ENCODE results near the gene PRKCD.

PRKCD gene

DNA sequence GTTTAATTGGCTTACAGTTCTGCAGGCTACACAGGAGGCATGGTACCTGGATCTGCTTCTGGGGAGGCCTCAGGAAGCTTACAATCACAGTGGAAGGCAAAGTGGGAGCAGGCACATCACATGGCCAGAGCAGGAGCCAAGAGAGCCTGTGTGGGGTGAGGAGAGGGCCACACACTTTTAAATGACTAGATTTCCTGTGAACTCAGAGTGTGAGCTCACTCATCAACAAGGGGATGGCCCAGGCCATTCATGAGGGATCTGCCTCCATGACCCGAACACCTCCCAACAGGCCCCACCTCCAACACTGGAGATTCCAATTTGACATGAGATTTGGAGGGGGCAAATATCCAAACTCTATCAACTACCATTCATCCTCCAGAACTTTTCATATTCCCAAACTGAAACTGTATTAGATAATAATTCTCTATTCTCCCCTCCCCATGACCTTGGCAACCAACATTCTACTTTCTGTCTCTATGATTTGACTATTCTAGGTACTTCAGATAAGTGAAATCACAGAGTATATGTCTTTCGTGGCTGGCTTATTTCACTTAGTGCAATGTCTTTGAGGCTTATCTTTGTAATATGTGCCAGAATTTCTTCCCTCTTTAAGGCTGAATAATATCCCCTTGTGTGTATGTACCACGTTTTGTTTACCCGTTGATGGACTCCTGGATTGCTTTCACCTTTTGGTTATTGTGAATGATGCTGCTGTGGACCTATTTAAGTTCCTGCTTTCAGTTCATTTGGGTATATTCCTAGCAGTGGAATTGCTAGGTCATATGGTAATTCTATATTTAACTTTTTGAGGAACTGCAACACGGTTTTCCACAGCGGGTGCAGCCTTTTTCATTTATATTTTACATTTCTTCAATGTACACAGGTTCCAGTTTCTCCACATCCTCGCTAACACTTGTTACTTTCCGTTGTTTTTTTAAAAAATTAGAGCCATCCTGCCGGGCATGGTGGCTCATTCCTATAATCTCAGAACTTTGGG lies 51.0 kb downstream of the PRKCD start:
- no peaks in the 10 kb centered on the region for H3K27me3 ChIP-seq (ENCODE audit: insufficient read depth, low read length, poor library complexity, severe bottlenecking)
- no peak overlapping the region for H3K4me3 ChIP-seq (ENCODE audit: low read length, poor library complexity, severe bottlenecking)
- H3F3A ChIP-seq (ENCODE audit: low read depth) = no peaks in the 10 kb centered on the region
- no peaks in the 10 kb centered on the region for H3K36me3 ChIP-seq (ENCODE audit: insufficient read depth, low read length)
- H3K4me2 ChIP-seq (ENCODE audit: low read depth, low read length, poor library complexity, severe bottlenecking) = no peak overlapping the region
- H3K9me3 ChIP-seq (ENCODE audit: insufficient read depth, low read depth, low read length) = peaks cover 6% of the 10 kb centered on the region; the same call in 1 of the 2 replicates
- no peaks in the 10 kb centered on the region for H4K20me1 ChIP-seq (ENCODE audit: insufficient read depth, low read length, poor library complexity, severe bottlenecking)
- H3K79me2 ChIP-seq (ENCODE audit: insufficient read depth, low read length) = no peaks in the 10 kb centered on the region
- TF ChIP-seq EZH2phosphoT487 (IDR thresholded peaks at IDR 0.05; ENCODE audit: borderline replicate concordance) = no peak
- TF ChIP-seq, protein P1, sequence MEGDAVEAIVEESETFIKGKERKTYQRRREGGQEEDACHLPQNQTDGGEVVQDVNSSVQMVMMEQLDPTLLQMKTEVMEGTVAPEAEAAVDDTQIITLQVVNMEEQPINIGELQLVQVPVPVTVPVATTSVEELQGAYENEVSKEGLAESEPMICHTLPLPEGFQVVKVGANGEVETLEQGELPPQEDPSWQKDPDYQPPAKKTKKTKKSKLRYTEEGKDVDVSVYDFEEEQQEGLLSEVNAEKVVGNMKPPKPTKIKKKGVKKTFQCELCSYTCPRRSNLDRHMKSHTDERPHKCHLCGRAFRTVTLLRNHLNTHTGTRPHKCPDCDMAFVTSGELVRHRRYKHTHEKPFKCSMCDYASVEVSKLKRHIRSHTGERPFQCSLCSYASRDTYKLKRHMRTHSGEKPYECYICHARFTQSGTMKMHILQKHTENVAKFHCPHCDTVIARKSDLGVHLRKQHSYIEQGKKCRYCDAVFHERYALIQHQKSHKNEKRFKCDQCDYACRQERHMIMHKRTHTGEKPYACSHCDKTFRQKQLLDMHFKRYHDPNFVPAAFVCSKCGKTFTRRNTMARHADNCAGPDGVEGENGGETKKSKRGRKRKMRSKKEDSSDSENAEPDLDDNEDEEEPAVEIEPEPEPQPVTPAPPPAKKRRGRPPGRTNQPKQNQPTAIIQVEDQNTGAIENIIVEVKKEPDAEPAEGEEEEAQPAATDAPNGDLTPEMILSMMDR (conservative IDR thresholded peaks at IDR 0.05; ENCODE audit: low read length) = no peak
- no peak overlapping the region for H2AFZ ChIP-seq (ENCODE audit: low read length)
- no peaks in the 10 kb centered on the region for H3K9me2 ChIP-seq (replicated peaks; ENCODE audit: low read depth, low read length)
- no peaks in the 10 kb centered on the region for H3K4me1 ChIP-seq (ENCODE audit: insufficient read depth, low read length, poor library complexity, severe bottlenecking)
- H3K9ac ChIP-seq (ENCODE audit: low read depth, low read length, poor library complexity, severe bottlenecking) = no peak overlapping the region

GRCh38 chr3:53213276-53213675 lies 52.3 kb downstream of the PRKCD start:
- no peaks in the 10 kb centered on the region for H4K20me1 ChIP-seq (ENCODE audit: insufficient read depth, low read length, poor library complexity, severe bottlenecking)
- no peaks in the 10 kb centered on the region for H3F3A ChIP-seq (ENCODE audit: low read depth)
- H3K4me2 ChIP-seq (ENCODE audit: low read depth, low read length, poor library complexity, severe bottlenecking) = no peak overlapping the region
- H3K27me3 ChIP-seq (ENCODE audit: insufficient read depth, low read length, poor library complexity, severe bottlenecking) = no peaks in the 10 kb centered on the region
- no peak overlapping the region for H3K4me3 ChIP-seq (ENCODE audit: low read length, poor library complexity, severe bottlenecking)
- peaks cover 6% of the 10 kb centered on the region; the same call in 1 of the 2 replicates for H3K9me3 ChIP-seq (ENCODE audit: insufficient read depth, low read depth, low read length)
- H3K4me1 ChIP-seq (ENCODE audit: insufficient read depth, low read length, poor library complexity, severe bottlenecking) = no peaks in the 10 kb centered on the region
- no peaks in the 10 kb centered on the region for H3K36me3 ChIP-seq (ENCODE audit: insufficient read depth, low read length)
- H3K9me2 ChIP-seq (replicated peaks; ENCODE audit: low read depth, low read length) = no peaks in the 10 kb centered on the region
- TF ChIP-seq, protein P1 (conservative IDR thresholded peaks at IDR 0.05; ENCODE audit: low read length) = no peak
- no peak for TF ChIP-seq EZH2phosphoT487 (IDR thresholded peaks at IDR 0.05; ENCODE audit: borderline replicate concordance)
- H3K79me2 ChIP-seq (ENCODE audit: insufficient read depth, low read length) = no peaks in the 10 kb centered on the region
- no peak overlapping the region for H2AFZ ChIP-seq (ENCODE audit: low read length)
- H3K9ac ChIP-seq (ENCODE audit: low read depth, low read length, poor library complexity, severe bottlenecking) = no peak overlapping the region

- H3K79me2 ChIP-seq (ENCODE audit: insufficient read depth, low read length) = no peaks in the 10 kb centered on the region
- H3F3A ChIP-seq (ENCODE audit: low read depth) = no peaks in the 10 kb centered on the region
- H2AFZ ChIP-seq (ENCODE audit: low read length) = no peak overlapping the region
- no peaks in the 10 kb centered on the region for H3K36me3 ChIP-seq (ENCODE audit: insufficient read depth, low read length)
- no peaks in the 10 kb centered on the region for H3K9me3 ChIP-seq (ENCODE audit: insufficient read depth, low read depth, low read length)
- H3K4me2 ChIP-seq (ENCODE audit: low read depth, low read length, poor library complexity, severe bottlenecking) = no peak overlapping the region
- H3K4me1 ChIP-seq (ENCODE audit: insufficient read depth, low read length, poor library complexity, severe bottlenecking) = no peaks in the 10 kb centered on the region
- H3K27me3 ChIP-seq (ENCODE audit: insufficient read depth, low read length, poor library complexity, severe bottlenecking) = no peaks in the 10 kb centered on the region
- TF ChIP-seq, protein P1 (conservative IDR thresholded peaks at IDR 0.05; ENCODE audit: low read length) = no peak
- TF ChIP-seq EZH2phosphoT487 (IDR thresholded peaks at IDR 0.05; ENCODE audit: borderline replicate concordance) = no peak
- no peaks in the 10 kb centered on the region for H4K20me1 ChIP-seq (ENCODE audit: insufficient read depth, low read length, poor library complexity, severe bottlenecking)
- no peaks in the 10 kb centered on the region for H3K9me2 ChIP-seq (replicated peaks; ENCODE audit: low read depth, low read length)
- no peak overlapping the region for H3K4me3 ChIP-seq (ENCODE audit: low read length, poor library complexity, severe bottlenecking)
- H3K9ac ChIP-seq (ENCODE audit: low read depth, low read length, poor library complexity, severe bottlenecking) = no peak overlapping the region
Observed at GRCh38 chr3:53215816-53216215, 54.8 kb downstream of the PRKCD start.

Data from Loucy (cell line).